HepG2 (cell line): ENCODE data around the gene SGCB. TPM values are rescaled to one million over a fixed set of nuclear protein-coding genes. Genes with fewer than 3 reads are reported as not detected.

ENCODE experiments used
- E2F1 ChIP-seq: sonication (generic); formaldehyde crosslinking; IDR thresholded peaks from 2 replicates; pipeline ENCODE4 v1.5.0; 2020; ENCODE audit warnings: missing genetic modification reagents
- ELF1 ChIP-seq: sonication (generic); formaldehyde crosslinking; IDR thresholded peaks from 2 replicates; pipeline ENCODE4 v1.4.0; 2020; ENCODE audit warnings: missing genetic modification reagents
- FLYWCH1 ChIP-seq: sonication (generic); formaldehyde crosslinking; IDR thresholded peaks from 2 replicates; pipeline ENCODE4 v1.8.1; 2023; ENCODE audit warnings: mild to moderate bottlenecking, missing genetic modification reagents
- MEF2D ChIP-seq: sonication (generic); formaldehyde crosslinking; IDR thresholded peaks from 2 replicates; pipeline ENCODE4 v1.5.1; 2020; ENCODE audit warnings: mild to moderate bottlenecking, missing genetic modification reagents
- MEIS2 ChIP-seq: sonication (generic); formaldehyde crosslinking; IDR thresholded peaks from 2 replicates; pipeline ENCODE4 v1.9.0; 2021; ENCODE audit warnings: mild to moderate bottlenecking, missing genetic modification reagents
- MTA1 ChIP-seq: sonication (generic); formaldehyde crosslinking; IDR thresholded peaks from 2 replicates; pipeline ENCODE4 v1.4.0; 2020; ENCODE audit warnings: missing genetic modification reagents, mild to moderate bottlenecking, borderline replicate concordance
- PATZ1 ChIP-seq: sonication (generic); formaldehyde crosslinking; IDR thresholded peaks from 2 replicates; pipeline ENCODE4 v1.4.0; 2020; ENCODE audit warnings: missing genetic modification reagents
- POLR2G ChIP-seq: fragments of 200-400 bp; formaldehyde crosslinking; IDR thresholded peaks from 2 replicates; pipeline ENCODE4 v1.6.1; 2018; ENCODE audit warnings: mild to moderate bottlenecking, low read depth, low read length, moderate library complexity
- RBFOX2 ChIP-seq: fragments of 200-400 bp; formaldehyde crosslinking; IDR thresholded peaks from 2 replicates; pipeline ENCODE4 v1.6.1; 2017; ENCODE audit warnings: low read depth, mild to moderate bottlenecking, low read length
- SMAD1 ChIP-seq: sonication (generic); formaldehyde crosslinking; IDR thresholded peaks from 2 replicates; pipeline ENCODE4 v1.4.0; 2020; ENCODE audit warnings: missing genetic modification reagents, low read depth, mild to moderate bottlenecking, borderline replicate concordance
- SP2 ChIP-seq: sonication (generic); formaldehyde crosslinking; IDR thresholded peaks from 2 replicates; pipeline ENCODE4 v1.5.1; 2020; ENCODE audit warnings: mild to moderate bottlenecking, missing genetic modification reagents
- ZBTB38 ChIP-seq: sonication (generic); formaldehyde crosslinking; IDR thresholded peaks from 2 replicates; pipeline ENCODE4 v1.5.1; 2020; ENCODE audit warnings: mild to moderate bottlenecking, missing genetic modification reagents
- ZNF337 ChIP-seq: sonication (generic); formaldehyde crosslinking; IDR thresholded peaks from 2 replicates; pipeline ENCODE4 v1.5.1; 2020; ENCODE audit warnings: missing genetic modification reagents, low read depth, mild to moderate bottlenecking, borderline replicate concordance
- ZNF574 ChIP-seq: sonication (generic); formaldehyde crosslinking; IDR thresholded peaks from 2 replicates; pipeline ENCODE4 v1.4.0; 2020; ENCODE audit warnings: missing genetic modification reagents
- ZNF710 ChIP-seq: sonication (generic); formaldehyde crosslinking; IDR thresholded peaks from 2 replicates; pipeline ENCODE4 v1.5.0; 2020; ENCODE audit warnings: mild to moderate bottlenecking, missing genetic modification reagents, borderline replicate concordance
- polyA plus RNA-seq, 8 experiments: library from polyadenylated mRNA; depleted of rRNA in 3 of 8; stranded (reverse) in 7 of 8; unstranded in 1 of 8; fragments of >200 nt; fragmentation: Illumina TruSeq in 4 of 8; extraction: Trizol in 4 of 8; gene quantifications; 2 replicates each; pipeline versions ENCODE4 v1.2.1 to v1.2.3, GENCODE V29; 2011 to 2016; ENCODE audit warnings: low read depth in 4 of 8, missing spikeins in 1 of 8, mixed read lengths in 1 of 8; ENCODE audit not compliant: insufficient read depth in 1 of 8
- total RNA-seq, 5 experiments: library from RNA; depleted of rRNA; stranded (reverse); fragments of >200 nt; fragmentation: Illumina TruSeq; extraction: Trizol; gene quantifications; 2 replicates each; pipeline ENCODE4 v1.2.3, GENCODE V29; 2016; ENCODE audit warnings: low read depth in 1 of 5

The SGCB gene
- total and polyA plus RNA-seq, 2 of the 13 experiments (the other 11 are each of a cell fraction or from before 2014, with no cell fraction given): 2.2 to 4.8 TPM

GRCh38 chr4:52038103-52038912 is at the start of gene SGCB (continued):
- TF ChIP-seq SP2 (CRISPR knock-in tag) (no peak), POLR2G (peak; percentile 40; the same call in 1 of the 2 replicates), PATZ1 (CRISPR knock-in tag) (peak; percentile 80), ELF1 (CRISPR knock-in tag) (no peak), RBFOX2 (no peak), ZBTB38 (no peak), MTA1 (CRISPR knock-in tag) (peak; percentile 72; the same call in 1 of the 2 replicates), ZNF574 (CRISPR knock-in tag) (peak; percentile 44; the same call in 1 of the 2 replicates), E2F1 (CRISPR knock-in tag) (no peak), FLYWCH1 (CRISPR knock-in tag) (no peak), MEF2D (CRISPR knock-in tag) (0 out of 2 replicates have a peak, but pooled peaks have one; percentile 18), ZNF710 (no peak), SMAD1 (CRISPR knock-in tag) (0 out of 2 replicates have a peak, but pooled peaks have one; percentile 4), ZNF337 (CRISPR knock-in tag) (no peak), MEIS2 (0 out of 2 replicates have a peak, but pooled peaks have one; percentile 12)
